Keratinocyte (primary cell): ENCODE results near the gene APP. TPM values are rescaled to one million over a fixed set of nuclear protein-coding genes. Genes with fewer than 3 reads are reported as not detected.

Experiments
- DNase-seq: peaks from one replicate; pipeline ENCODE4 v3.0.0-alpha.2; 2011; ENCODE audit warnings: low read depth, missing footprints, low spot score
- FAIRE-seq: peaks from 2 replicates; lab custom pipeline; 2011; peaks lifted over from hg19 to GRCh38; lab: Jason Lieb, UNC
- H2AFZ ChIP-seq: 2 replicates; pipeline ENCODE4 v1.6.0; 2012; ENCODE audit warnings: low read length, control low read depth, inconsistent platforms; ENCODE audit not compliant: control insufficient read depth
- H3K27ac ChIP-seq: 2 replicates; pipeline ENCODE4 v1.5.1; 2011; ENCODE audit warnings: low read length; ENCODE audit not compliant: control insufficient read depth, insufficient read depth
- H3K27me3 ChIP-seq: 3 replicates; pipeline ENCODE4 v1.6.0; 2011; ENCODE audit warnings: low read length; ENCODE audit not compliant: control insufficient read depth, insufficient read depth; ENCODE audit errors: extremely low read depth
- H3K36me3 ChIP-seq, 2 experiments: 2 replicates in 1 of 2; 3 replicates in 1 of 2; pipeline ENCODE4 v1.5.1; 2011; ENCODE audit warnings: low read length in 2 of 2, mild to moderate bottlenecking in 1 of 2; ENCODE audit not compliant: control insufficient read depth in 2 of 2, insufficient read depth in 2 of 2; ENCODE audit errors: extremely low read depth in 1 of 2
- H3K4me1 ChIP-seq: 3 replicates; pipeline ENCODE4 v1.5.1; 2011; ENCODE audit warnings: low read length; ENCODE audit not compliant: control insufficient read depth, insufficient read depth; ENCODE audit errors: extremely low read depth
- H3K4me2 ChIP-seq: 3 replicates; pipeline ENCODE4 v1.6.0; 2011; ENCODE audit warnings: low read depth, low read length; ENCODE audit not compliant: control insufficient read depth, insufficient read depth; ENCODE audit errors: extremely low read depth
- H3K4me3 ChIP-seq, 3 experiments: fragments of 200-600 bp in 1 of 3; sonication (generic) in 1 of 3; 2 replicates in 2 of 3; 3 replicates in 1 of 3; pipeline ENCODE4 v1.5.1; 2011 to 2016; ENCODE audit warnings: low read length in 3 of 3, mild to moderate bottlenecking in 3 of 3, control low read depth in 2 of 3, inconsistent platforms in 1 of 3, low read depth in 1 of 3, mixed read lengths in 1 of 3, mixed run types in 1 of 3, moderate library complexity in 1 of 3; ENCODE audit not compliant: control insufficient read depth in 2 of 3, insufficient read depth in 2 of 3; ENCODE audit errors: extremely low read depth in 1 of 3
- H3K79me2 ChIP-seq: 2 replicates; pipeline ENCODE4 v1.6.0; 2012; ENCODE audit warnings: low read length; ENCODE audit not compliant: control insufficient read depth, insufficient read depth
- H3K9ac ChIP-seq: 3 replicates; pipeline ENCODE4 v1.6.0; 2011; ENCODE audit warnings: low read length; ENCODE audit not compliant: control insufficient read depth, insufficient read depth; ENCODE audit errors: extremely low read depth
- H3K9me1 ChIP-seq: 3 replicates; pipeline ENCODE4 v1.6.0; 2011; ENCODE audit warnings: low read length; ENCODE audit not compliant: control insufficient read depth, insufficient read depth; ENCODE audit errors: extremely low read depth
- H3K9me3 ChIP-seq: 2 replicates; pipeline ENCODE4 v1.5.1; 2012; ENCODE audit warnings: low read depth, low read length; ENCODE audit not compliant: control insufficient read depth
- H4K20me1 ChIP-seq: 3 replicates; pipeline ENCODE4 v1.6.0; 2011; ENCODE audit warnings: low read length; ENCODE audit not compliant: control insufficient read depth, insufficient read depth; ENCODE audit errors: extremely low read depth
- CTCF ChIP-seq, 3 experiments: IDR thresholded peaks in 1 of 3; conservative IDR thresholded peaks in 1 of 3; optimal IDR thresholded peaks in 1 of 3; 2 replicates in 2 of 3; 3 replicates in 1 of 3; pipeline versions ENCODE3 to v1.5.1; 2011; ENCODE audit warnings: low read length in 3 of 3, mild to moderate bottlenecking in 3 of 3, moderate library complexity in 2 of 3, control low read depth in 1 of 3, inconsistent platforms in 1 of 3; ENCODE audit not compliant: insufficient read depth in 2 of 3; ENCODE audit errors: extremely low read depth in 1 of 3
- EZH2 ChIP-seq: IDR thresholded peaks from one replicate; pipeline ENCODE4 v1.6.1; 2012; ENCODE audit warnings: inconsistent platforms, mild to moderate bottlenecking, low read length, moderate library complexity
- dilution Hi-C: fragments of 300-500 bp; cut with MboI; formaldehyde crosslinking; loops from one replicate; pipeline ENCODE4 v1.7.0; 2020; ENCODE audit warnings: low sequenced_read_pairs; ENCODE audit not compliant: extremely low pct_ligation_motif_present
- polyA plus RNA-seq, 5 experiments: library from polyadenylated mRNA; depleted of rRNA in 3 of 5; stranded (reverse) in 3 of 5; stranded (forward) in 1 of 5; unstranded in 1 of 5; fragments of >200 nt; gene quantifications; 1 replicate in 1 of 5; 2 replicates in 3 of 5; 3 replicates in 1 of 5; pipeline versions ENCODE4 v1.2.1 to v1.2.3, GENCODE V29; 2011 to 2012; ENCODE audit warnings: missing spikeins in 2 of 5, low read depth in 1 of 5, low replicate concordance in 1 of 5

APP gene
- polyA plus RNA-seq, 1 donor (not counting 4 experiments of a cell fraction or from before 2014, with no cell fraction given) = 1,015 TPM

- Histone ChIP-seq H3K9me3 (no peaks in the 10 kb centered on the region), H2AFZ (no peak overlapping the region), H3K36me3 (no peaks in the 10 kb centered on the region), H3K27ac (no peak overlapping the region), H4K20me1 (no peaks in the 10 kb centered on the region), H3K9ac (no peak overlapping the region), H3K4me3 (no peak overlapping the region), H3K4me1 (peaks cover 6% of the 10 kb centered on the region), H3K27me3 (peaks cover 4% of the 10 kb centered on the region), H3K79me2 (no peaks in the 10 kb centered on the region), H3K4me2 (no peak overlapping the region), H3K9me1 (no peaks in the 10 kb centered on the region)
- dilution Hi-C loops = no loop called here
- FAIRE-seq (no peak), DNase-seq (no peak)
- TF ChIP-seq EZH2 (no peak), CTCF (optimal IDR thresholded peaks at IDR 0.05 in 1 of 3, IDR thresholded peaks at IDR 0.05 in 1 of 3, conservative IDR thresholded peaks at IDR 0.05 in 1 of 3; ENCODE audit: extremely low read depth in 1 of 3, insufficient read depth in 2 of 3, low read length in 3 of 3) (no peak)
Observed at GRCh38 chr21:25850126-25850842, 320.3 kb downstream of the APP start.

- Histone ChIP-seq H2AFZ (no peak overlapping the region), H3K79me2 (no peaks in the 10 kb centered on the region), H3K27ac (no peak overlapping the region), H3K9ac (no peak overlapping the region), H3K4me3 (no peak overlapping the region), H3K27me3 (no peaks in the 10 kb centered on the region), H3K9me3 (no peaks in the 10 kb centered on the region), H4K20me1 (no peaks in the 10 kb centered on the region), H3K4me1 (peaks cover 6% of the 10 kb centered on the region), H3K36me3 (no peaks in the 10 kb centered on the region), H3K9me1 (no peaks in the 10 kb centered on the region), H3K4me2 (no peak overlapping the region)
- DNase-seq = no peak
- dilution Hi-C loops = no loop called here
- no peak for FAIRE-seq
- TF ChIP-seq CTCF (optimal IDR thresholded peaks at IDR 0.05 in 1 of 3, IDR thresholded peaks at IDR 0.05 in 1 of 3, conservative IDR thresholded peaks at IDR 0.05 in 1 of 3; ENCODE audit: extremely low read depth in 1 of 3, insufficient read depth in 2 of 3, low read length in 3 of 3) (no peak), EZH2 (no peak)
Observed at GRCh38 chr21:25848309-25848708, 322.3 kb downstream of the APP start.
